ENCODE measurements around the gene PLGRKT. TPM values are rescaled to one million over a fixed set of nuclear protein-coding genes. Genes with fewer than 3 reads are reported as not detected.

Gene PLGRKT
- polyA plus RNA-seq, 1 experiment, result 13.1 TPM

DNA sequence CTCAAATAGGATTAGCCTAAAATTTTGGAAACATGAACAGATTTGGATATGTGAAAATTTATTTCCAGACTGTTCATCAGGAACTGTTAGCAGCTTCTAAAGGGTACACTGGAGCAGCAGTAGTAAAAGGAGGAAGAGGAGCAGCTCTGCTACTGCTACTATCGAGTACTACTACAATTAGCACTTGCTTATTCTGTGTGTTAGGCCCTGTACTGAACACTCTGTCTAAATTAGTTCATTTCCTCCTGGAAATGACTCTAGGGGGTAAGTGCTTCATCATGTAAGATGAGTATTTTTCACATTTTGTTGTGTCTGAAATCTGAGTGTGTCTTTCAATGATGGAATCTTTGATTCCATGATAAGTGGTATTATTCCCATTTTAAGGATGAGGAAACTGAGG lies 22.4 kb upstream of the PLGRKT start:
- POLR2A ChIA-PET, result no interaction called here
- no peak overlapping the region for H3K4me3 ChIP-seq (ENCODE audit: low read depth, low read length)
- TF ChIP-seq, protein P1, sequence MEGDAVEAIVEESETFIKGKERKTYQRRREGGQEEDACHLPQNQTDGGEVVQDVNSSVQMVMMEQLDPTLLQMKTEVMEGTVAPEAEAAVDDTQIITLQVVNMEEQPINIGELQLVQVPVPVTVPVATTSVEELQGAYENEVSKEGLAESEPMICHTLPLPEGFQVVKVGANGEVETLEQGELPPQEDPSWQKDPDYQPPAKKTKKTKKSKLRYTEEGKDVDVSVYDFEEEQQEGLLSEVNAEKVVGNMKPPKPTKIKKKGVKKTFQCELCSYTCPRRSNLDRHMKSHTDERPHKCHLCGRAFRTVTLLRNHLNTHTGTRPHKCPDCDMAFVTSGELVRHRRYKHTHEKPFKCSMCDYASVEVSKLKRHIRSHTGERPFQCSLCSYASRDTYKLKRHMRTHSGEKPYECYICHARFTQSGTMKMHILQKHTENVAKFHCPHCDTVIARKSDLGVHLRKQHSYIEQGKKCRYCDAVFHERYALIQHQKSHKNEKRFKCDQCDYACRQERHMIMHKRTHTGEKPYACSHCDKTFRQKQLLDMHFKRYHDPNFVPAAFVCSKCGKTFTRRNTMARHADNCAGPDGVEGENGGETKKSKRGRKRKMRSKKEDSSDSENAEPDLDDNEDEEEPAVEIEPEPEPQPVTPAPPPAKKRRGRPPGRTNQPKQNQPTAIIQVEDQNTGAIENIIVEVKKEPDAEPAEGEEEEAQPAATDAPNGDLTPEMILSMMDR (IDR thresholded peaks at IDR 0.05; ENCODE audit: low read depth, low read length), result no peak
- H3K27ac ChIP-seq (ENCODE audit: low read depth, low read length), result no peak overlapping the region
- H3K9me3 ChIP-seq (ENCODE audit: control insufficient read depth, insufficient read depth, low read length), result no peaks in the 10 kb centered on the region
- CTCF ChIA-PET, result interaction anchor here (1.5 kb wide), 1 partner anchor 140 kb away, joined by 10 read pairs; no protein-coding TSS in a partner anchor
- DNase-seq (ENCODE audit: low read depth, low spot score), result no peak
- H3K27me3 ChIP-seq (ENCODE audit: control insufficient read depth, insufficient read depth, low read length), result no peaks in the 10 kb centered on the region

DNA sequence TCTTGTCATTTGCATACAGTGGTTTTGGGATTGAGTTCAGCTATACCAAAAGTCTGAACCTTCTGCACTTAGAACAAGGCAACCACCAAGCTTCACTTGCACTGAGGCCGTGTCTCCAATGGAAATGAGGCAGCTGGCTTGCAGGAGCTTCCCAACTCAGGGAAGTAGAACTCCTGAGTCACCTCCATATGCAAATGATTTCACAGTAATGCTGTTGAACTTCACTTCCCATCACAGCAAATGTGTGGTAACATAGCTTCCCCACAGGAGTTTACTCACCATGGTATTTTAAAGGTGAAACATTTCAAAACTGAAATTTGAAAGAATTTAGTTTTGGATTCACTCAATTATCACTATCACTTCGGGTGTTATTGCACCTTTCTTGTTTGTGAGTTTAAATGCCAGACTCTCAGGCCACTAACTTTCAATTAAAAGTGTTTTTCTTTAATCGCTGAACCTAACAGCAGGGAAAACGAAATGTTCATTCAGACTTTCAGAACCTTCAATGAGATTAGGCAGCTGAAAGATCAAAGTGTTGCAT lies 21.6 kb upstream of the PLGRKT start:
- CTCF ChIA-PET, result interaction anchor here (1.5 kb wide), 1 partner anchor 141 kb away, joined by 10 read pairs; no protein-coding TSS in a partner anchor
- DNase-seq (ENCODE audit: low read depth, low spot score), result no peak
- Histone ChIP-seq H3K27ac (ENCODE audit: low read depth, low read length) (no peak overlapping the region), H3K4me3 (ENCODE audit: low read depth, low read length) (no peak overlapping the region), H3K27me3 (ENCODE audit: control insufficient read depth, insufficient read depth, low read length) (no peaks in the 10 kb centered on the region), H3K9me3 (ENCODE audit: control insufficient read depth, insufficient read depth, low read length) (no peaks in the 10 kb centered on the region)
- TF ChIP-seq, protein P1 (IDR thresholded peaks at IDR 0.05; ENCODE audit: low read depth, low read length), result no peak
- POLR2A ChIA-PET, result no interaction called here

DNA sequence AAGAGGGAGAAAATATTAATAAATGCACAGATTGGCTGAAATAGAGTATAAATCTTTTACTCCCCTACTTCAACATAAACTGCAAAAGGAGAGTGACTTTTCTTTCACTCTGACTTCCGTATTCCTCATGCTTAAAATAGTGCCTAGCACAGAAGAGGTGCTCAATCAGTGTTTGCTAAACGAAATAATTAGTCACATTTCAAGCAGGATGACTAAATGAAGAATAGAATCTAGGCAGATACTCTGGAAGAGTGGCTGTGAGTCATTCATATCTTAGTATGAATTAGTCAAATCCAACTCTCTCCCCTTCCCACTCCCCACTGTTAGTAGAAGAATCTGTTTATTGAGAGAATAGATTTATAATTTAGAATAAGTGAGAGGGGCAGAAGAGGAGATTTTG lies 17.5 kb upstream of the PLGRKT start:
- no peak overlapping the region for H3K27ac ChIP-seq (ENCODE audit: low read depth, low read length)
- ChIA-PET CTCF (no interaction called here), POLR2A (no interaction called here)
- peak overlapping the region; percentile 14; the same call in 1 of the 2 replicates for H3K4me3 ChIP-seq (ENCODE audit: low read depth, low read length)
- no peak for DNase-seq (ENCODE audit: low read depth, low spot score)
- TF ChIP-seq, protein P1 (IDR thresholded peaks at IDR 0.05; ENCODE audit: low read depth, low read length), result no peak
- no peaks in the 10 kb centered on the region for H3K27me3 ChIP-seq (ENCODE audit: control insufficient read depth, insufficient read depth, low read length)
- no peaks in the 10 kb centered on the region for H3K9me3 ChIP-seq (ENCODE audit: control insufficient read depth, insufficient read depth, low read length)

DNA sequence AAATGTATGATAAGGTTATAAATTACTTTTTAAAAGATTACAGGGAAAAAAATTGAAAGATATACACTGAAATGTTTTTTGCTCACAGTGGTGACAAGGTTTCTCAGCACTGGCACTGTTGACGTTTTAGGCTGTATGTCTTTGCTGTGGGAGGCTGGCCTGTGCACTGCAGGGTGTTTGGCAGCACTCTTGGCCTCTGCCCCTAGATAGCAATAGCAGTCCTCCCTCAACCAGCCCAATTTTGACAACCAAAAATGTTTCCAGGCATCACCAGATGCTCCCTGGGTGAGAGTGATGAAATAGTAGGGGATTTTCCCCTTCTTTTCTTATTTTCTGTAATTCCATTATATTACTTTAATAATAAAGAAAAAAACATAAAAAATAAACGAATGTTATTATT lies 15.9 kb upstream of the PLGRKT start:
- Histone ChIP-seq H3K27me3 (ENCODE audit: control insufficient read depth, insufficient read depth, low read length) (no peaks in the 10 kb centered on the region), H3K4me3 (ENCODE audit: low read depth, low read length) (peak overlapping the region; percentile 33), H3K27ac (ENCODE audit: low read depth, low read length) (no peak overlapping the region), H3K9me3 (ENCODE audit: control insufficient read depth, insufficient read depth, low read length) (no peaks in the 10 kb centered on the region)
- ChIA-PET POLR2A (no interaction called here), CTCF (no interaction called here)
- TF ChIP-seq, protein P1 (IDR thresholded peaks at IDR 0.05; ENCODE audit: low read depth, low read length), result no peak
- no peak for DNase-seq (ENCODE audit: low read depth, low spot score)

- no peaks in the 10 kb centered on the region for H3K27me3 ChIP-seq (ENCODE audit: control insufficient read depth, insufficient read depth, low read length)
- ChIA-PET CTCF (no interaction called here), POLR2A (no interaction called here)
- H3K27ac ChIP-seq (ENCODE audit: low read depth, low read length), result no peak overlapping the region
- peak overlapping the region; percentile 18; the same call in 1 of the 2 replicates for H3K4me3 ChIP-seq (ENCODE audit: low read depth, low read length)
- no peaks in the 10 kb centered on the region for H3K9me3 ChIP-seq (ENCODE audit: control insufficient read depth, insufficient read depth, low read length)
- no peak for DNase-seq (ENCODE audit: low read depth, low spot score)
- TF ChIP-seq, protein P1 (IDR thresholded peaks at IDR 0.05; ENCODE audit: low read depth, low read length), result no peak
Observed at GRCh38 chr9:5453004-5453403, 15.3 kb upstream of the PLGRKT start.
